Upper lobe of right lung (tissue), 1 donor: Measurements from ENCODE around the gene OPN1MW. TPM values are rescaled to one million over a fixed set of nuclear protein-coding genes. Genes with fewer than 3 reads are reported as not detected.
"Not testable (repeated sequence)": the region's sequence is repeated elsewhere in the genome, so short reads cannot be mapped to it uniquely, and the experiment has no call there.

Experiments
- ATAC-seq: fragments of 200-7000 bp; cut with Tn5 transposase; one replicate; pipeline ENCODE4 v1.9.1; 2020; ENCODE audit warnings: mild to moderate bottlenecking, moderate library complexity
- DNase-seq: peaks from one replicate; pipeline ENCODE4 v3.0.0-alpha.2; 2020
- H3K27ac ChIP-seq: fragments of 200-600 bp; one replicate; pipeline ENCODE4 v1.8.0; 2022
- H3K27me3 ChIP-seq: fragments of 200-600 bp; one replicate; pipeline ENCODE4 v1.8.0; 2022; ENCODE audit warnings: mild to moderate bottlenecking
- H3K36me3 ChIP-seq: fragments of 200-600 bp; one replicate; pipeline ENCODE4 v1.8.0; 2022
- H3K4me1 ChIP-seq: fragments of 200-600 bp; one replicate; pipeline ENCODE4 v1.8.0; 2022
- H3K4me3 ChIP-seq: fragments of 200-600 bp; one replicate; pipeline ENCODE4 v1.8.0; 2022; ENCODE audit warnings: mild to moderate bottlenecking
- H3K9me3 ChIP-seq: fragments of 200-600 bp; one replicate; pipeline ENCODE4 v1.8.0; 2022
- intact Hi-C: fragments of 100-400 bp; cut with DNase I; formaldehyde crosslinking; loops from one replicate; pipeline ENCODE4 v1.11.0; 2022
- total RNA-seq: library from RNA; stranded (reverse); fragmentation: NEBNext Ultra II Directional; extraction: Animal tissue kit (Norgen Biotek cat#: 25700); gene quantifications from one replicate; pipeline ENCODE4 v1.2.1, GENCODE V29; 2021
- donor health status: DM: no; HTN: yes; CAD: no; lungs with severe emphysema.

The OPN1MW gene
- total RNA-seq, 1 donor from 2014 or later = not detected

DNA sequence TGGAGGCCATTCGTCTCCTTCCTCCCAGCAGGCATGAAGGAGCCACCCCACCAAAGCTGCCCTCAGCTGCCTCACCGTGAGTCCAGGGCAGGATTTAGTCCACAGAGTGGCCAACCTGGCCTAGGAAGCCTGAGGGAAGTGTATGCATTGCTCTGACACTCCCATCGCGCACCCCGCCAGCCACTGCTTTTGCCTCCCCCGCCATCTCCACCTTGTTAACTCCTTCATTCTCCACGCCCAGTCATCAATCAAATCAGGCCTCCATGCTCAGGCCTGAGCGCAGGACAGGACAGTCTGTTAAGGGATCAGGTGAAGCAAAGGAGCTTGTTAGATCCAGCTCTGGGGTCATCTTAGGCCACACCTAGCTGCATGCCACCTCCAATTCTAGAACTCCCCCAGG, 10.4 kb downstream of the OPN1MW start:
- H3K4me1 ChIP-seq, ATAC-seq, H3K27me3 ChIP-seq, H3K27ac ChIP-seq, intact Hi-C loops, H3K9me3 ChIP-seq, H3K4me3 ChIP-seq, H3K36me3 ChIP-seq, DNase-seq: not testable (repeated sequence)

- not testable (repeated sequence) for ATAC-seq
These were observed 11.9 kb downstream of the OPN1MW start for GRCh38 chrX:154194316-154194715.

GRCh38 chrX:154196466-154196865, 14.1 kb downstream of the OPN1MW start:
- DNase-seq, H3K4me3 ChIP-seq, intact Hi-C loops, ATAC-seq, H3K27me3 ChIP-seq, H3K36me3 ChIP-seq, H3K4me1 ChIP-seq, H3K27ac ChIP-seq, H3K9me3 ChIP-seq: not testable (repeated sequence)

More at GRCh38 chrX:154194316-154194715, 11.9 kb downstream of the OPN1MW start:
- H3K4me3 ChIP-seq, intact Hi-C loops, H3K9me3 ChIP-seq, H3K4me1 ChIP-seq, DNase-seq, H3K36me3 ChIP-seq, H3K27ac ChIP-seq, H3K27me3 ChIP-seq: not testable (repeated sequence)

DNA sequence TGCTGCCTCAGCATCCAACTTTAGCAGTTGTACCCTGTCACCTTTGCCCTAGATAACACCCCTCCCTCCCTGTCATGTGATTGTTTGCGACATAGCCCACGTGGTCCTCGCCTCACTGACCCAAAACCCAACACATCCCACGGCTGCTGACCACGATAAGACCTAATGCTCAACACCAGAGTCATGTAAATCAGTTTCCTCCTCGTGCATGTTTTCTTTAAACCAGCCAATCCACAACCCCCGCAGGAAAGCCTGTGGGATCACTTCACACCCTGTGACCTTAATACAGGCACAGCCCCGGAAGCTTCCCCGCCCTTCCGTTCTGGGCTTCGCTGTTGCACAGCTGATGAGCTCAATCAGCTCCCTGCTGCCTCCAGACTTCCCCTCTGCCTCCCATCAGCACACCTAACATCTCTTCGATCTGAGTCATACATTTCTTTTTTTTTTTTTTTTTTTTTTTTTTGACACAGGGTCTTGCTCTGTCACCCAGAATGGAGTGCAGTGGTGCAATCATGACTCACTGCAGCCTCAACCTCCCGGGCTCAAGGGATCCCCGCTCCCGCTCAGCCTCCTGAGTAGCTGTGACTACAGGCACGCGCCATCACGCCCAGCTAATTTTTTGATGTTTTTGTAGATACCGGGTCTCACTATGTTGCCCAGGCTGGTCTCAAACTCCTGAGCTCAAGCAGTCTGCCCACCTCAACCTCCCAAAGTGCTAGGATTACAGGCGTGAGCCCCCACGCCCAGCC, 27.4 kb downstream of the OPN1MW start:
- intact Hi-C loops, H3K4me3 ChIP-seq: not testable (repeated sequence)
- peak; percentile 96 for ATAC-seq

GRCh38 chrX:154211057-154211456, 28.7 kb downstream of the OPN1MW start:
- H3K4me1 ChIP-seq, H3K27ac ChIP-seq, H3K36me3 ChIP-seq, H3K4me3 ChIP-seq, intact Hi-C loops, H3K9me3 ChIP-seq, DNase-seq, H3K27me3 ChIP-seq, ATAC-seq: not testable (repeated sequence)

More for the DNA sequence above, 27.4 kb downstream of the OPN1MW start:
- H3K27me3 ChIP-seq, H3K4me1 ChIP-seq, H3K36me3 ChIP-seq, H3K9me3 ChIP-seq, DNase-seq, H3K27ac ChIP-seq: not testable (repeated sequence)

- H3K27me3 ChIP-seq, H3K9me3 ChIP-seq, H3K4me1 ChIP-seq, DNase-seq, H3K27ac ChIP-seq, H3K36me3 ChIP-seq, H3K4me3 ChIP-seq, intact Hi-C loops, ATAC-seq: not testable (repeated sequence)
These were observed 29.1 kb downstream of the OPN1MW start for GRCh38 chrX:154211499-154211898.

DNA sequence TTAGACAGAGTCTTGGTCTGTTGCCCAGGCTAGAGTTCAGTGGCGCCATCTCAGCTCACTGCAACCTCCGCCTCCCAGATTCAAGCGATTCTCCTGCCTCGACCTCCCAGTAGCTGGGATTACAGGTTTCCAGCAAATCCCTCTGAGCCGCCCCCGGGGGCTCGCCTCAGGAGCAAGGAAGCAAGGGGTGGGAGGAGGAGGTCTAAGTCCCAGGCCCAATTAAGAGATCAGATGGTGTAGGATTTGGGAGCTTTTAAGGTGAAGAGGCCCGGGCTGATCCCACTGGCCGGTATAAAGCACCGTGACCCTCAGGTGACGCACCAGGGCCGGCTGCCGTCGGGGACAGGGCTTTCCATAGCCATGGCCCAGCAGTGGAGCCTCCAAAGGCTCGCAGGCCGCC, 37.1 kb downstream of the OPN1MW start, which contains the start of gene OPN1MW2:
Gene OPN1MW2 (plus strand): TSS at position 301 of the 400 bp plus-strand sequence. CDS start 60 bp downstream, at position 361.
- DNase-seq, intact Hi-C loops, H3K4me3 ChIP-seq, H3K4me1 ChIP-seq, H3K27ac ChIP-seq, ATAC-seq, H3K9me3 ChIP-seq, H3K27me3 ChIP-seq, H3K36me3 ChIP-seq: not testable (repeated sequence)

DNA sequence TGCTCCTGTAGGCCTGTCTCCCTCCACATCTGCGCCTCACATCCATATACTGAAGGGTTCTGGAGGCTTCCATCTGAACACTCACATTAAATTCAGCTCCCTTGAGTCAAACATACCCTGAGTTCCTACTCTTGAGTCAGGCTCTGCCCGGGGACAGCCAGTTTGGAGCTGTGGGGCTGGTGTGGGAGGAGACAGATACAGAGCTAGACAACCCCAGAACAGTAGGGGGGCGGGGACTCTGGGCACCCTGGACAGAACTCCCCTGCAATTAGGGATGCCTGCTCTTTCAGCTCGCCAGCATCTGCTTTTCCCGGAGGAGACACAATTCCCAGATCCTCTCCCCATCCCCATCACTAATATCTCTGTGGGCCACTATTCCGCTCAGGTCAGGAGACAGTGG, 42.9 kb downstream of the OPN1MW start:
- H3K36me3 ChIP-seq, H3K27ac ChIP-seq, H3K4me1 ChIP-seq, intact Hi-C loops, H3K27me3 ChIP-seq, H3K4me3 ChIP-seq, H3K9me3 ChIP-seq, ATAC-seq, DNase-seq: not testable (repeated sequence)

GRCh38 chrX:154226706-154227105, 44.3 kb downstream of the OPN1MW start:
- H3K4me1 ChIP-seq, DNase-seq, ATAC-seq, H3K27me3 ChIP-seq, H3K9me3 ChIP-seq, intact Hi-C loops, H3K36me3 ChIP-seq, H3K27ac ChIP-seq, H3K4me3 ChIP-seq: not testable (repeated sequence)

GRCh38 chrX:154231443-154231842, 49.0 kb downstream of the OPN1MW start:
- H3K4me3 ChIP-seq, H3K36me3 ChIP-seq, H3K27me3 ChIP-seq, intact Hi-C loops, H3K9me3 ChIP-seq, H3K27ac ChIP-seq, ATAC-seq, DNase-seq, H3K4me1 ChIP-seq: not testable (repeated sequence)

- H3K4me1 ChIP-seq, H3K27ac ChIP-seq, intact Hi-C loops, ATAC-seq, H3K4me3 ChIP-seq, H3K36me3 ChIP-seq, H3K9me3 ChIP-seq, DNase-seq, H3K27me3 ChIP-seq: not testable (repeated sequence)
These were observed 51.2 kb downstream of the OPN1MW start for GRCh38 chrX:154233620-154234019.

GRCh38 chrX:154238939-154239559, 56.7 kb downstream of the OPN1MW start:
- H3K27ac ChIP-seq, H3K4me3 ChIP-seq, H3K9me3 ChIP-seq, DNase-seq, H3K36me3 ChIP-seq, H3K27me3 ChIP-seq, H3K4me1 ChIP-seq, ATAC-seq, intact Hi-C loops: not testable (repeated sequence)

GRCh38 chrX:154239982-154240503, 57.6 kb downstream of the OPN1MW start:
- H3K4me3 ChIP-seq, H3K27ac ChIP-seq, H3K36me3 ChIP-seq, DNase-seq, H3K9me3 ChIP-seq, H3K4me1 ChIP-seq, ATAC-seq, intact Hi-C loops, H3K27me3 ChIP-seq: not testable (repeated sequence)
